ENCODE results near the gene SNW1.

DNA sequence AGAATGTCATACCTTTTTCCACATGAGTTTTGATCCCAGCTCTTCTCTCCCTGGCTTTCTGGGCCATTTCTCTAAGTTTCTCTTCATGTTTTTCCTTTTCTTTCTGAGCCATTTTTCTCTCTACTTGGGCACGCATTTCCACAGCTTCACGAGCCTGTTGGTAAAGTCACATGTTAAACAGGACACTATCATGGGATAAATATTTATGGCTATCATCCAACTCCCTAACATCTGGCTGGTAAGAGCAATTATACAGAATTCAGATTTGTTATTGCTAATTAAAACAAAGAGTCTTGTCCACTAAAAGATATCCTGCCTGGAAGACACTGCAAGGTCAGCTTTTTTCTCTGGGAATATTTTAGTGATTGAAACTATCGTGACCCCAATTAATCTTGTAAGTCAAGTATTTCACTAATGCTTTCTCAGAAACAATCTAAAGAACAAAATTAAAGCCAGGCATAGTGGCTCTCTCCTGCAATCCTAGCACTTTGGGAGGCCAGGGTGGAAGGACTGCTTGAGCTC lies 29.9 kb downstream of the SNW1 start:
- no peak for TF ChIP-seq POLR2A (IDR thresholded peaks at IDR 0.05)
- TF ChIP-seq, protein P1, sequence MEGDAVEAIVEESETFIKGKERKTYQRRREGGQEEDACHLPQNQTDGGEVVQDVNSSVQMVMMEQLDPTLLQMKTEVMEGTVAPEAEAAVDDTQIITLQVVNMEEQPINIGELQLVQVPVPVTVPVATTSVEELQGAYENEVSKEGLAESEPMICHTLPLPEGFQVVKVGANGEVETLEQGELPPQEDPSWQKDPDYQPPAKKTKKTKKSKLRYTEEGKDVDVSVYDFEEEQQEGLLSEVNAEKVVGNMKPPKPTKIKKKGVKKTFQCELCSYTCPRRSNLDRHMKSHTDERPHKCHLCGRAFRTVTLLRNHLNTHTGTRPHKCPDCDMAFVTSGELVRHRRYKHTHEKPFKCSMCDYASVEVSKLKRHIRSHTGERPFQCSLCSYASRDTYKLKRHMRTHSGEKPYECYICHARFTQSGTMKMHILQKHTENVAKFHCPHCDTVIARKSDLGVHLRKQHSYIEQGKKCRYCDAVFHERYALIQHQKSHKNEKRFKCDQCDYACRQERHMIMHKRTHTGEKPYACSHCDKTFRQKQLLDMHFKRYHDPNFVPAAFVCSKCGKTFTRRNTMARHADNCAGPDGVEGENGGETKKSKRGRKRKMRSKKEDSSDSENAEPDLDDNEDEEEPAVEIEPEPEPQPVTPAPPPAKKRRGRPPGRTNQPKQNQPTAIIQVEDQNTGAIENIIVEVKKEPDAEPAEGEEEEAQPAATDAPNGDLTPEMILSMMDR (IDR thresholded peaks at IDR 0.05) = no peak

All from lower leg skin (tissue), 3 donors.